Adrenal gland (tissue), 5 donors: Measurements from ENCODE around the gene GSK3B.
A peak's percentile ranks its signal among the peaks of the same experiment; 100 is the strongest.

Experiments
- CTCF ChIP-seq, 6 experiments: fragments of 450-650 bp in 4 of 6; fragments of 200-600 bp in 2 of 6; sonication (generic) in 1 of 6; IDR thresholded peaks; 1 replicate in 5 of 6; 2 replicates in 1 of 6; pipeline versions ENCODE4 v1.5.1 to v1.8.0; 2016 to 2021; ENCODE audit warnings: antibody characterized with exemption in 6 of 6, mild to moderate bottlenecking in 2 of 6, moderate library complexity in 1 of 6
- POLR2A ChIP-seq, 2 donors: fragments of 450-650 bp; IDR thresholded peaks; one replicate each; pipeline ENCODE4 v1.6.1; 2017; ENCODE audit warnings: antibody characterized with exemption in 2 of 2, mild to moderate bottlenecking in 2 of 2, moderate library complexity in 1 of 2
- donor health status: DM: no; HTN: no; CAD: no.

- TF ChIP-seq CTCF (IDR thresholded peaks at IDR 0.05) (peak in 2 of 6 experiments; percentile 24 to 31), POLR2A (IDR thresholded peaks at IDR 0.05) (no peak)
These were observed 284.2 kb downstream of the GSK3B start for GRCh38 chr3:119810018-119810435.
